GM19025 (cell line): Measurements from ENCODE around the gene RNF17.

ENCODE experiments used
- ATAC-seq: cut with Tn5 transposase; IDR thresholded peaks from one replicate; pipeline ENCODE4 v1.9.1; 2021; ENCODE audit warnings: mild to moderate bottlenecking, low read depth, moderate library complexity; ENCODE audit not compliant: unreplicated experiment

RNF17 gene

DNA sequence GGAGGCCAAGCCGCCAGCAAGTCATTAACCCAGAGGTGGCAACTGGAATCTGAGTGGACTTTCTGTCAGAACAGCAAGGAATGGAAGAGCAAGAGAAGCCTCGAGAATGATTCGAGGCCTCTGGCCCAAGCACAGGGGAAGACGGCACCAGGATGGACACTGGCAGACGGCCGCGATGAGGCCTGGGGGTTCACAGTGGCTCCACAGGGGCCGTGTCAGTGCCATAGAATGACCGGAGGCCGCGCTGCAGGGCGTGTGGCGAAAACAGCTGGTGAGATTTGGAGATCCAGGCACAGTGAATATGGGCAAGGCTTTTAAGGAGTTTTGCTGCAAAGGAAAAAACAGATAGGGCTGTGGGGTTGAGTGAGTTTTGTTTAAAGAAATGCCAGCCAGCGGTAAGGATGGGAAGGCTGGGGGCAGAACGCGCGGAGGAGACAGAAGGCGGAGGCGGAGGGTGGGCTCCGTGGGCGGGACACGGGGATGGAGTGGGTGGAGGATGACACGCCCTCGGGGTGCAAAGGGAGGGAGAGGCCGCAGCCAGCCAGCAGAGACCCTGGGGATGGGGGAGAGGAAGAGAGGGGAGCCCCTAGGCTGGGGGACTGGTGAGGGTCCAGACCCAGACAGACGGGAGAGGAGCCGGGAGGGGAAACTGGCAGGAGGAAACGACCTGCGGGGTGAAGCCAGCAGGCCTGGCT lies 130.5 kb downstream of the RNF17 start:
- ATAC-seq: no peak

DNA sequence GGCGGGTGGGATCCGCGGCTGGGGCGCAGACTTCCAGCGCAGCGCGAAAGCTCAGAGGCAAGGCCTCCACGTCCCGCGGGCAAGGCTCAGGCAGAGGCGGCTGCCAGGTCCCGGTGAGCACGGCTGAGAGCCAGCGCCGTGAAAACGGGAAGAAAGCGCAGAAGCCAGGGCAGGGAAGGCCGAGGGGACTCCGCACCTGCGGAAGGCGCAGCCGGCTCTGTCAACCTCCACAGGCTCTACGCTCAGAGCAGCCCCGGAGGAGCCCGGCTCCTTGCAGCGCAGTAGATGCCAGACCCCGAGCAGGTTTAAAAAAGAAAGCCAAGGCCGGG lies 131.0 kb downstream of the RNF17 start:
- no peak for ATAC-seq

DNA sequence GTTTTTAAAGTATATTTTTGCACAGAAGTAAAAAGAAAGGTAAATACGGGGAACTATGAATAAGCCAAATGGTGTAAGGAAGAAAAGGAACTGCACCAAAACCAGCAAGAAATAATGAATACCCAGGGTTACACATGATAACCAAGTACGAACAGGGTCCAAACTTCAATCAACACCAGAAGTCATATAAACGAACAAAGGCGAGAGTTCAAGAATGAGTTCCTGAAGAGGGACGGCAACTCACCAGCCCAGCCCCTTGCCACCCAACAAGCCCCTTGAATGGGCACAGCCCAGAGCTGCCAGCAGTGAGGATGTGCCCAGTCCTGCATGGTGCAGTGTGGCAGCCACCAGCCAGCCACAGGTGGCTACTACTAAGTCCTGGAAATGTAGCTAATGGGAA lies 132.1 kb downstream of the RNF17 start:
- ATAC-seq: no peak

DNA sequence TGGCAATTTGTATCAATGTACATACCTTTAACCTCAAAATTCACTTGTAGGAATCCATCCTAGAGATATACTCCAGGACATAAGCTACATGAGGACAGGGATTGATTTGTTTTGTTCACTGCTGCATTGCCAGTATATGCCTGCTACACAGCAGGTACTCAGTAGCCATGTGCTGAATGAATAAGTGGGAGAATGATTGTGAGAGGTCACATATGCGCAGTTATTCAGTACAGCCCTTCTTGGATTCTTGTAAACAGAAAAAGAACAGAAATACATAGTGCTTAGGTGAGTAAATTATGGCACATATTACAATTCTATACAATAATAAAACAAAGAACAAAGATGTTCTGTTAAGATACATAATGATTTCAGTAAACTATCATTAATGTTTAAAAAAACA lies 133.3 kb downstream of the RNF17 start:
- ATAC-seq: no peak

DNA sequence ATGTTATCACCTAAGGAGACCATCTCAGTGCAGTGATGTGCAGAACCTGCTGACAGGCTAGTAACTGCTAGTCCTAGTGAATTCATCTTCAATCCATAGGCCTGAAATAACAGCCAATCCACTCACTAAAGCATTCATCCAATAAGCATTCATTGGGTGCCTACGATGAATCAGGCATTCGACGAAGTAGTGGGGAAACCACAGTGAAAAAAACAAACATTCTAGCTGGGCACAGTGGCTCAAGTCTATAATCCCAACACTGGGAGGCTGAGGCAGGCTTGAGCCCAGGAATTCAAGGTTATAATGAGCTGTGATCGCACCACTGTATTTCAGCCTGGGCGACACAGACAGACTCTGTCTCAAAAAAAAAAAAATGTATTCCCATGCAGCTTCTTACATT lies 135.6 kb downstream of the RNF17 start:
- ATAC-seq: no peak

DNA sequence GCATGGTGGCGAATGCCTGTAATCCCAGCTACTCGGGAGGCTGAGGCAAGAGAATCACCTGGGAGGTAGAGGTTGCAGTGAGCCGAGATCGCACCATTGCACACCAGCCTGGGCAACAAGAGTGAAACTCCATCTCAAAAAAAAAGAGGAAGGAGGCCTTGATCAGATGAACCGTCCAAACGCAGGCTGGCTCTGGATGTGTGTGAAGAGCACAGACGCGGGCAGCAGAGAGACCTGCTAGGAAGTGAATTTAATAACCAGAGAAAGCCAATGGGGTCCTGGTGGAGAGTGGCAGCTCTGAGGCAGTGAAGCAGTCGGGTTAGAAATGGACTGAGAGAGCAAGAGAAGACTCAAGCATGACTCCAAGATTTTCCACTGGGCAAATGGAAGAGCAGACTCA lies 136.5 kb downstream of the RNF17 start:
- ATAC-seq: no peak

DNA sequence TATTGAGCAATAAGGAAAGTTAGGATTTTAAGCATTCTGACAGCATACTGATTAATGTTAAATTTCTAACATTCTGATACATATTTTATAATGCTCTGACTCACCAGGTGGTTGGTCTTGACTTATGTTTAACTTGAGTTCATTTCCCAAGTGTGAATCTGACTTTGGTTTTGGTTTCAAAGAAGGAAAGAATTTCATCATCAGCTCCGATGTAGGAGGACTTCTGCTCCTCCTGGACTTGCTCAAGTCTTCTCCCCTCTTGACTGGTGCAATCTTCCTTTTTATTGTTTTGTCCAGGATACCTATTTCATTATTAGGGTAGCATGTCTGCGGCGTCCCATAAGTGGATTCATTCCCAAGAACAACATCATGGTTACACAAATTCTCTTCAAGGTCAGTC lies 141.3 kb downstream of the RNF17 start:
- ATAC-seq: no peak

DNA sequence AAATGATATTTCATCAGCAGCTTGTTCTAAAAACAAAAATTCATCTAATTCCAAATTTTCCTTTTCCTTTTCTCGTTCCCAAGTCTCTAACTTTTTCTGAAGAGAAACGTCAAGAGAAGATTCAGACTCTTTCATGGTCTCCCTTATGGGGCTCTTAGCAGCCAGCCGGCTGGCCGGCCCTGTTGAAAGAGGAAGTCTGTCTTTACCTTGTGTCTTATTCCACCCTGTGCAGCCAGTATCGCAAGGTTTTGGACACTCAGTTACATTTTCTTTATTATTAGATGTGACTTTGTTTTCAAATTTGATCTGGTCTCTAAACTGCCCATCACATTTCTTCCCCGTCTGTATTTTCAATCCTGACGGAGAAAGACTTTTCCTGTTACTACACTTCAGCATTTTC lies 142.3 kb downstream of the RNF17 start:
- ATAC-seq: no peak

DNA sequence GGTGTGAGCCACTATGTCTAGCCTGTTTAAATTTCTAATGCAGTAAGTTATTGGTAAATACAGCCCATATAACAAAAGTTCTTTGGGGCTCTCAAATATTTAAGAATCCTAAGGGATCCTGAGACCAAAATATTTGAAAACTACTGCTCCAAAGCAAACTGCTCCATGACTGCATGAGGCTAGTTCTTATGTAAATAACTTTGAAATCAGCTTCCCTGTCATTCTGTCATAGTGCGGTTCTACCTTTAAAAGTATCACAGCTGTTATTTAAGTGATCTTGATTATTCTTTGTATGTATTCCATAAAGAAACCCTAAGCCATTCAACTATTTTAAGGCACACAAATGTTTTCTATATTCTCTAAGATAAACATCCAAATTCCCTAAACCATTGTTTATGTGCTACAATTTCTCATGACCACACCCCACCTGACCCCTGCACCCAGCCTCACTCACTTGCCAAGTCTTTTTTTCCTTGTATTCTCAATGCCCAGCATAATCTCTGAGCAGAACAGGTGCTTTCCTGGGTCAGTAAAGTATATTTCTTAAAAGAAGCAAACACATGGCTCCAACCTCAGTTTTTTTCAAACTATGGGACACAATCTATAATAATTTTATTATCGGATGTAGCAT lies 146.6 kb downstream of the RNF17 start:
- ATAC-seq: no peak

DNA sequence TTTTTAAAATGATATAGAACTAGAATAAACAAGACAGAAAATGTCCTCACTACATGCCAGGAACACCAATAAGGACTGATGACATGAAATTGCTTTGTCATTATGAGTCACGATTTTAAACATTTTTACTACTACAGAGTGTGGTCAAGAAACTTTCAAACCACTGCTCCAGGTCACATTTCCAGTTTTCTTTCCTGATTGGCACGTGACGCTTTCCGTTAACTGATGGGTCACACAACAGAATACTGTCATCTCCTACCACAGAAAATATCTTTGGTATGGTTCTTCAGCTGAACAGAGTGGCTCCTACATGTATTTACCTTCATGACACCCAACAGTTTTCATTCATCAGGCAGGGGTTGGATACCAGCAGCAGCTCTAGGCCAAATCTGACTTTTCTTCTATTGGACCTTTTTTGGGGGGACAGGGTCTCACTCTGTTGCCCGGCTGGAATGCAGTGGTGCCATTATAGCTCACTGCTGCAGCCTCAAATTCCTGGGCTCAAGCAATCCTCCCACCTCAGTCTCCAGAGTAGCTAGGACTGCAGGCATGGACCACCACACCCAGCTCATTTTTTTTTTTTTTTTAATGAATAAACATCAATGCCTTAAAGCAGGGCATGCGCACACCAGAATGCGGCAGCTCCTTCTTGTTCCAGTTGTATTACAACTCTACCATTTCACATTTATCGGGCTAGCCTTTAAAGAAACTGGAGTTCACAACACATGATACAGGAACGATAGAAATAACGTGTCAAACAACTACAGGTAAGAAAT lies 147.4 kb downstream of the RNF17 start:
- ATAC-seq: no peak

DNA sequence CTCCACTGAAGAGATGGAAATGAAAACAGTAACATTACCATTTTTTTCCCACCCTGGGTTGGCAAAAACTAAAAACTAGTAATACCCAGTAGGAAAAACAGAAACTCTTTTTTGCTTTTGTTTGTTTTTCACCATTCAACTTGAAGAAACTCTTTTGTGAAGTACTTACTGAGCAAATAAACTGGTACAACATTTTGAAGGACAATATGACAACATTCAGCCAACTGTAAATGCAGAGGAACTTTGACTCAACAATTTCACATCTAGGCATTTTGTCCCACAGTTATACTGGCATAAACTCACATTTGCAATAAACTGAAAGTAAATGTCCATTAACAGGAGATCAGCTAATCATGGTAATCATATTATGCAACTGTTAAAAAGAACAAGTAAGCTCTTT lies 152.5 kb downstream of the RNF17 start:
- ATAC-seq: no peak

DNA sequence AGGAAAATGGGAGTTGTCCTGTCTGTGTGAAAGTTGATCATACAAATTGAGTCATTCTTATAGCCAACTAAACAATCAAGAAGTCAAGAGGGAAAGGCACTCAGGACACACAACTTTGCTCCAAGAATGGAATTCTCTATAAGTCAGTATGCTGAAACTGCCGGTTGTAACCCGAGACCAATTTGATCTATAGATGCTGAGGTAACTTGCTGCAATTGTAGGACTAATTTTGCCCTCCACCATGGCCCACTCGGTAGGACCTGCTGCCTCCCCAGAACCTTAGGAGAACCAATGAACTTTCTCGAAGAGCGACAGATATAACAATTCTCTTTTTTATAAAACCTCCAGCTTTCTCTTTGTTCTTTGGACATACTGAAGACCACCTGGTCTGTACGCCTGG lies 157.0 kb downstream of the RNF17 start:
- no peak for ATAC-seq

DNA sequence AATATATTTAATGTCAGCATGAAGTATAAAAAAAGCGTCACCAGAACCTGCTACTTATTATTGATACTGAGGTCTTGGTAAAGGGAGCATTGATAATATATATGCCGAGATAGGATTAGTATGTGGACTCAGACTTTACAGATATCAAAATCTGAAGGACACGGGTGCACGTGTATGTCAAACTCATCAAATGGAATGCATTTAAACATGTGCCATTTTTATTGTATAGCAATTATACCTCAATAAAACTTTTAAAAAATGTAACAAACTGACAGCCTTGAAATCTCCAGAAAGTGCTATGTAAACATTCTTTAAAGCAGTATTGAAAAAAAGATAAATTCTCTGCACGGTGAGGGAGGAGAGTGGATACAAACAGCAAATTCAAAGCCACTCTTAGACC lies 157.9 kb downstream of the RNF17 start:
- ATAC-seq: no peak

DNA sequence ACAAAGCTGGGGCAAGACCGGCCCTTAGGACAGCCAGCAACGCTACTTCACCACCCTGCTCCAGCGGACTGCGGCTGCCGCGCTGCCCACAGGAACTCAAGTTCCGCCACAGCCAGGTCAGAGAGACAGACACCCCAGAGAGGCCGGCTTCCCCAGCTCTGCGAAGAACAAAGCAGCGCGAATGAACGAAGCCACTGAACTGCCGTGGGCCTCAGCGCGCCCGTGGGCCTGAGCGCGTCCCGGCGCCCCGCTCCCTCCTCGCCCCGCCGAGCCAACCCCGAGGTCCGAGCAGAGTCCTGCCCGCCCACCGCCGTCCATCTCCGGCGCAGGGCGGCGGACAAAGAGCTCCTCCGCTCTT lies 158.4 kb downstream of the RNF17 start:
- no peak for ATAC-seq

DNA sequence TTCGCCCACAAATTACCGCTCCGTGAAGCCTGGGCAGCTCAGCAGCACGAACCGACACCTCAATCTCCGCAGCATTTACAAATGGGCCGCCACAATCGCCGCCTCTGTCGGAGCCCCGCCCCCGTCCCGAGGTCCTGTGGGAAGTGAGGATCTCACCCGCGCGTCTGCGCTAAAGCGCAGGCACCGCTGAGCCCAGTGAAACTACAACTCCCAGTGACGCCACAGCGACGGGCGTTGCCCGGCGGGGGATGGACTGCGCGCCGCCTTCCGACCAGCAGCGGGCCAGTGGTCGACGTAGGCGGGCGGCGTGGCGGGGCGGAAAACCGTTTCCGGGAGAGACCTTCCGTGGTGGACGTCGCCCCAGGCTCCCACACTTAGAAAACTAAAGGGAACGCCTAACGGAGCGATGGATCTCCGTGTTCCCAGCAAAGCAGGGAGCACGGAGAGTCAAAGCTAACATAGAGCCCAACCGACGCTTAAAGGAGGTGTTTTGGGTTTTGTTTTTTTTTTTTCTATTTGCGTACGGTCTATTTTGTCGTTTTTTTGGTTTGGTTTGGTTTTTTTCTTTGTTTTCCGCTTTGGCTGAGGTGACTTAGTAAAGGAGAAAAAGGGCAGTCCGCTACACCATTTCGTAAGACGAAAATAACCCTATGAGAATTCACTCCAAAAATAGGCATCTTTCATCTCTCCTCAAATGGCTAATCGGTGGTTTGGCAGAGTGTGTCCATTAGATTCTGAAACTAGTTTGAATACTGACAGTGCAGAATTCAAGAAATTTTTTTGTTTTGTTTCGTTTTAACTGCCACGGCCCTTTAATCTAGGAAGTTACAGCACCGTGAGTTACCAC lies 159.0 kb downstream of the RNF17 start:
- peak; percentile 92 for ATAC-seq

DNA sequence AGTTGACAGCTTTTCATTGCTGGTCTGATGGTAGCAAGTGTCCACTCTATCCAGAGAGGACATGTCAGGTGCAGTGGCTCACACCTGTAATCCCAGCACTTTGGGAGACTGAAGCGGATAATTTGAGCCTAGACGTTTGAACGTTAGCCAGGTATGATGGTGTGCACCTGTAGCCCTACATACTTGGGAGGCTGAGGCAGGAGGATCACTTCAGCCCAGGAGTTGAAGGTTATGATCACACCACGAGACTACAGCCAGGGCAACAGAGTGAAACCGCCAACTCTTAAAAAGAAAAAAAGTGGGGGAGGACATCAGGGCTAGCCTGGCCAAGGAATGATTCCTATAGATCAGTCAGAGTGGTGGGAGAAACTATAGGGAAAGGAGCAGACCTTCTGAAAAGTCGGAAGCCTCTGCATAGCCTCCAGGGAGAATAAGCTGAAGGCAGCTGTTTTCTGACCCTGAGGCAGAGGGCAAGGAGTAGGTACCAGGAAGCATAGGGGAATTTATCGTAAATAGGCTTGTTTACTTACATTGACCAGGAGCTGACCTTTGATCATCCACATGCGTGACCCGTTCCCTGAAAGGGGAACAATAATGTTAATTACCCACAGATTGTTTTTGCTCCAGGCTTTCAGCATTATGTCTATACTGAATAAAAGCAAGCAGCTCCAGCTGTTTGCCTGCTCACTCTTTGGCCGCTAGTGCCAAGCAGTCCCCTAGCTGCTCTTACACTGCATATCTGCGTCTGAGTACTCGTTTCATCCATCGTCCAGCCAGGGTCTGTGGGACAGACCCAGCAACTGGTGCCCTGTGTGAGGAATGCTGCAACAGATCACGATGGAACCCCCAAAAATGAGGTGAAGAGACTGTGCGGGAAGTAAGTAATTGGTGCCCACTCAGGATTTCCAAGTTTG lies 161.6 kb downstream of the RNF17 start:
- ATAC-seq: no peak

DNA sequence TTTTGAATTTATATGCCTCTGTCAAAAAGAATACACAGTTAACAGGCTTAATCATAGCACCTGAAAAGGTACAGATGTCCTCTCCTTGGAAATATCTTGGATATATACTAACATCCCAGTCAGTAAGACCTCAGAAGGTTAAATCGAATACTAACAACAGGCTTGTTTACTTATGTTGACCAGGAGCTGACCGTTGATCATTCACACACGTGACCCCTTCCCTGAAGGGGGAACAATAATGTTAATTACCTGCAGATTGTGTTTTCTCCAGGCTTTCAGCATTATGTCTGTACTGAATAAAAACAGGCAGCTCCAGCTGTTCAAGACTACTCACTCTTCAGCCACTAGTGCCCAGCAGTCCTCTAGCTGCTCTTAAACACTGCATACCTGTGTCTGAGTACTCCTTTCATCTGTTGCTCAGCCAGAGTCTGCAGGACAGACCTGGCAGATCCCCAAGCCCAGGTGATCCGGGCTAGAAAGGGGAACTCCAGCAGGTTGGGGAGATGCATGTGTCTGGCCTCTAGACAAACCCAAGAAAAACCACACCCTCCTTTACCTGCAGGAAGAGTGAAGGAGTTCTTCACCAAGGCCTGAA lies 163.9 kb downstream of the RNF17 start:
- ATAC-seq: no peak

DNA sequence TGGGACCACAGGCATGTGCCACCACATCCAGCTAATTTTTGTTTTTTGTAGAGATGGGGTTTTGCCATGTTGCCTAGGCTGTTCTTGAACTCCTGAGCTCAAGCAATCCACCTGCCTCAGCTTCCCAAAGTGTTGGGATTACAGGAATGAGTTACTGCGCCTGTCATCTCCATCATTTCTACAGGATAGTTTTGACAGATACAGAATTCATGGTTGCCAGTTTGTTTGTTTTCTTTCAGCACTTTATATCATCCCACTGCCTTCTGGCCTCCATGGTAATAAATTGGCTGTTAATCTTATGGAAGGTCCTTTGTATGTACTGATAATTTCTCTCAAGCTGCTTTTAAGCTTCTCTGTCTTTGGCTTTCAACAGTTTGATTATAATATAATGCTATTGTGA lies 165.2 kb downstream of the RNF17 start:
- ATAC-seq: no peak
